ENCODE measurements around the gene MRPS33.
"Not testable (repeated sequence)": the region's sequence is repeated elsewhere in the genome, so short reads cannot be mapped to it uniquely, and the experiment has no call there.

MRPS33 gene

GRCh38 chr7:141014524-141015395 is at the start of gene MRPS33:
Gene MRPS33, minus strand, starts transcription at chr7:141014952. Its CDS starts 4,319 bp downstream, at chr7:141010633.
- peak; percentile 96 for DNase-seq

- no peak for DNase-seq
These were observed 43.0 kb upstream of the MRPS33 start for GRCh38 chr7:141057788-141058187.

GRCh38 chr7:141055146-141055545 is 40.4 kb upstream of the MRPS33 start:
- no peak for DNase-seq

GRCh38 chr7:141053626-141054025 is 38.9 kb upstream of the MRPS33 start:
- peak; percentile 71 for DNase-seq

- DNase-seq, result no peak
These were observed 31.3 kb upstream of the MRPS33 start for GRCh38 chr7:141045842-141046620.

GRCh38 chr7:141045126-141045841 is 30.5 kb upstream of the MRPS33 start:
- DNase-seq, result no peak

- DNase-seq, result no peak
These were observed 28.9 kb upstream of the MRPS33 start for GRCh38 chr7:141043616-141044015.

GRCh38 chr7:141042222-141043193 is 27.8 kb upstream of the MRPS33 start:
- no peak for DNase-seq

GRCh38 chr7:141039376-141039775 is 24.6 kb upstream of the MRPS33 start:
- DNase-seq, result no peak

- DNase-seq, result not testable (repeated sequence)
These were observed 23.3 kb upstream of the MRPS33 start for GRCh38 chr7:141038100-141038499.

- not testable (repeated sequence) for DNase-seq
These were observed 18.0 kb upstream of the MRPS33 start for GRCh38 chr7:141032539-141033323.

GRCh38 chr7:141028767-141029166 is 14.0 kb upstream of the MRPS33 start:
- DNase-seq, result no peak

- DNase-seq, result no peak
These were observed 12.3 kb upstream of the MRPS33 start for GRCh38 chr7:141027043-141027442.

- DNase-seq, result no peak
These were observed 9.9 kb upstream of the MRPS33 start for GRCh38 chr7:141024668-141025067.

- DNase-seq, result no peak
These were observed 8.5 kb upstream of the MRPS33 start for GRCh38 chr7:141023295-141023694.

GRCh38 chr7:141017555-141017954 is 2.8 kb upstream of the MRPS33 start:
- no peak for DNase-seq

- DNase-seq, result no peak
These were observed 1.6 kb upstream of the MRPS33 start for GRCh38 chr7:141016349-141016748.

GRCh38 chr7:141014125-141014523 is 628 bp downstream of the MRPS33 start:
- DNase-seq, result no peak

GRCh38 chr7:141013345-141013715 is 1.4 kb downstream of the MRPS33 start:
- DNase-seq, result no peak

- no peak for DNase-seq
These were observed 1.9 kb downstream of the MRPS33 start for GRCh38 chr7:141012696-141013344.
